ENCODE results near the gene IRF7. TPM values are rescaled to one million over a fixed set of nuclear protein-coding genes. Genes with fewer than 3 reads are reported as not detected.

The IRF7 gene
- total and polyA plus RNA-seq, 2 experiments from 2014 or later: 12.3 to 17.3 TPM

GRCh38 chr11:597166-597725 lies 18.5 kb downstream of the IRF7 start (continued):
- TF ChIP-seq ZNF462 (CRISPR knock-in tag; IDR thresholded peaks at IDR 0.05): no peak

- Histone ChIP-seq H3K79me2 (replicated peaks; ENCODE audit: insufficient read depth) (peaks cover 5% of the 10 kb centered on the region; the same call in 1 of the 2 replicates), H3K9me2 (ENCODE audit: insufficient read depth) (no peaks in the 10 kb centered on the region), H4K20me1 (replicated peaks; ENCODE audit: insufficient read depth) (peaks cover 24% of the 10 kb centered on the region; the same call in 1 of the 2 replicates), H3K4me3 (no peak overlapping the region), H3K36me3 (ENCODE audit: insufficient read depth) (peaks cover 25% of the 10 kb centered on the region), H2AFZ (no peak overlapping the region), H3K27ac (ENCODE audit: low read depth) (peak overlapping the region; percentile 55; the same call in 1 of the 2 replicates), H3K4me1 (ENCODE audit: insufficient read depth) (no peaks in the 10 kb centered on the region), H3F3A (replicated peaks; ENCODE audit: low read depth) (peaks cover 11% of the 10 kb centered on the region; the same call in 1 of the 2 replicates), H3K4me2 (no peak overlapping the region), H3K27me3 (ENCODE audit: insufficient read depth) (no peaks in the 10 kb centered on the region)
- peaks cover 13% of the 10 kb centered on the region for H3K27me3 Mint-ChIP-seq (ENCODE audit: insufficient read depth, low read depth, poor library complexity)
- H3K9me3 Mint-ChIP-seq: no peaks in the 10 kb centered on the region; the same call in 1 of the 3 replicates
- no peak overlapping the region; the same call in 2 of the 3 replicates for H3K4me3 Mint-ChIP-seq
- no peak for DNase-seq (ENCODE audit: low spot score)
- H3K27ac Mint-ChIP-seq: no peak overlapping the region
- peaks cover 71% of the 10 kb centered on the region for H3K36me3 Mint-ChIP-seq (ENCODE audit: low read depth)
- no peaks in the 10 kb centered on the region for H3K4me1 Mint-ChIP-seq
- ATAC-seq: no peak
- no peak for TF ChIP-seq EZH2phosphoT487 (IDR thresholded peaks at IDR 0.05; ENCODE audit: unreplicated experiment)
- no peak for TF ChIP-seq ZNF462 (CRISPR knock-in tag; IDR thresholded peaks at IDR 0.05)
- TF ChIP-seq JUNB (IDR thresholded peaks at IDR 0.05; ENCODE audit: unreplicated experiment): no peak
- no peak for TF ChIP-seq ZNF114 (CRISPR knock-in tag; IDR thresholded peaks at IDR 0.05)
- no peak for TF ChIP-seq ZNF331 (CRISPR knock-in tag; IDR thresholded peaks at IDR 0.05; ENCODE audit: low read depth)
- no peak for TF ChIP-seq CTCF (conservative IDR thresholded peaks at IDR 0.05; ENCODE audit: low read depth in 2 of 2)
- no peak for TF ChIP-seq NANOG (IDR thresholded peaks at IDR 0.05; ENCODE audit: borderline replicate concordance)
Observed at GRCh38 chr11:596374-596773, 19.4 kb downstream of the IRF7 start.
